ENCODE data around the gene NEUROG1.

DNA sequence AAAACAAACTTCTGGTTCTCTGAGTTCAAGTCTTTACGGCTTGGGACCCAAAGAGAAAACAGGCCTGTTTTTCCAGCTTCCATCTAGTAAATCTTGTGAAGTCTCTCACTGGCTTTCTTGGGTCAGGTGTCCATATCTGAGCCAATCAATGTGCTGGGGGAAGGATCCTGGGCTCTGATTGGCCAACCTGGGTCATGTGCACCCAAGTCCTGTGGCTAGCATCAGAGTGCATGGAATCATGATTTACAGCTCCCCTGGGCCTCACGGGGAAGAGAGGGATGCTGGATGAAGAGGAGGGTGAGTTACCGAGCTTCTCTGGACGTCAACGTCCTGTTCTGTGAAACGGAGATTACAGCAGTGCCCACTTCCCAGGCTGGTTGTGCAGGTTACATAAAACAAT is 23.6 kb upstream of the NEUROG1 start:
- TF ChIP-seq, protein P1, sequence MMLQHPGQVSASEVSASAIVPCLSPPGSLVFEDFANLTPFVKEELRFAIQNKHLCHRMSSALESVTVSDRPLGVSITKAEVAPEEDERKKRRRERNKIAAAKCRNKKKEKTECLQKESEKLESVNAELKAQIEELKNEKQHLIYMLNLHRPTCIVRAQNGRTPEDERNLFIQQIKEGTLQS (IDR thresholded peaks at IDR 0.05; ENCODE audit: borderline replicate concordance, extremely low read depth, low read depth, low read length) = no peak
- TF ChIP-seq, protein P2, sequence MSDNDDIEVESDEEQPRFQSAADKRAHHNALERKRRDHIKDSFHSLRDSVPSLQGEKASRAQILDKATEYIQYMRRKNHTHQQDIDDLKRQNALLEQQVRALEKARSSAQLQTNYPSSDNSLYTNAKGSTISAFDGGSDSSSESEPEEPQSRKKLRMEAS (IDR thresholded peaks at IDR 0.05; ENCODE audit: low read depth, low read length) = no peak
- TF ChIP-seq ZNF24 (IDR thresholded peaks at IDR 0.05) = no peak
- TF ChIP-seq EZH2 (IDR thresholded peaks at IDR 0.05; ENCODE audit: borderline replicate concordance, control insufficient read depth, low read depth, low read length) = no peak
- TF ChIP-seq, protein P3, sequence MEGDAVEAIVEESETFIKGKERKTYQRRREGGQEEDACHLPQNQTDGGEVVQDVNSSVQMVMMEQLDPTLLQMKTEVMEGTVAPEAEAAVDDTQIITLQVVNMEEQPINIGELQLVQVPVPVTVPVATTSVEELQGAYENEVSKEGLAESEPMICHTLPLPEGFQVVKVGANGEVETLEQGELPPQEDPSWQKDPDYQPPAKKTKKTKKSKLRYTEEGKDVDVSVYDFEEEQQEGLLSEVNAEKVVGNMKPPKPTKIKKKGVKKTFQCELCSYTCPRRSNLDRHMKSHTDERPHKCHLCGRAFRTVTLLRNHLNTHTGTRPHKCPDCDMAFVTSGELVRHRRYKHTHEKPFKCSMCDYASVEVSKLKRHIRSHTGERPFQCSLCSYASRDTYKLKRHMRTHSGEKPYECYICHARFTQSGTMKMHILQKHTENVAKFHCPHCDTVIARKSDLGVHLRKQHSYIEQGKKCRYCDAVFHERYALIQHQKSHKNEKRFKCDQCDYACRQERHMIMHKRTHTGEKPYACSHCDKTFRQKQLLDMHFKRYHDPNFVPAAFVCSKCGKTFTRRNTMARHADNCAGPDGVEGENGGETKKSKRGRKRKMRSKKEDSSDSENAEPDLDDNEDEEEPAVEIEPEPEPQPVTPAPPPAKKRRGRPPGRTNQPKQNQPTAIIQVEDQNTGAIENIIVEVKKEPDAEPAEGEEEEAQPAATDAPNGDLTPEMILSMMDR (IDR thresholded peaks at IDR 0.05 in 2 of 3, conservative IDR thresholded peaks at IDR 0.05 in 1 of 3; ENCODE audit: control insufficient read depth in 2 of 3, extremely low read depth in 1 of 3, insufficient read depth in 1 of 3, low read depth in 3 of 3, low read length in 3 of 3) = no peak
- TF ChIP-seq ZZZ3 (IDR thresholded peaks at IDR 0.05; ENCODE audit: control insufficient read depth, insufficient read length, low read depth) = no peak

Measured in GM12878 (cell line).